Tibial nerve (tissue), 4 donors: Measurements from ENCODE around the gene ATP2A3.

Experiments used
- CTCF ChIP-seq, 5 experiments: fragments of 200-600 bp in 3 of 5; fragments of 450-650 bp in 2 of 5; sonication (generic) in 3 of 5; IDR thresholded peaks; one replicate each; pipeline ENCODE4 v1.5.1; 2016 to 2019; ENCODE audit warnings: antibody characterized with exemption in 5 of 5, mild to moderate bottlenecking in 3 of 5, moderate library complexity in 2 of 5
- EP300 ChIP-seq, 2 donors: sonication (generic); formaldehyde crosslinking; IDR thresholded peaks; one replicate each; pipeline ENCODE4 v1.6.1; 2017; ENCODE audit warnings: antibody characterized with exemption in 2 of 2, mild to moderate bottlenecking in 1 of 2
- POLR2A ChIP-seq, 2 donors: fragments of 450-650 bp; IDR thresholded peaks; one replicate each; pipeline ENCODE4 v1.6.1; 2017; ENCODE audit warnings: antibody characterized with exemption in 2 of 2, mild to moderate bottlenecking in 2 of 2, moderate library complexity in 2 of 2

DNA sequence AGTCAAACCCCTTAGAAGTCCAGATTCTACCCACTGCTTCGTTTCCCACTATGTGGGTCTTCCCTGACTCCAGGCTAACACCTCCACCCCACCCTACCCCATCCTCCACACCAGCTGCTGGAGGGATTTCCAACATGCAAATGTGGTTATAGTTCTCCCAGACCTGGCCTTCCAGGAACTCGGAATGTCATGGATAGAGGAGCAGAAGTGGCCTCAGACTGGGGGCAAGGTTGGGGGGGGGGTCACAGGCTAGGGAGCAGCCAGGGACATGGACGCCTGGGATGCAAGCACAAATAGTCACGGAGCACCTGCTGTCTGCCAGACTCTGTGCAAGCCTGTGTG is 73.4 kb downstream of the ATP2A3 start:
- TF ChIP-seq POLR2A (IDR thresholded peaks at IDR 0.05) (no peak), CTCF (IDR thresholded peaks at IDR 0.05) (no peak), EP300 (IDR thresholded peaks at IDR 0.05) (no peak)
